ENCODE data around the gene ACOX3. TPM values are rescaled to one million over a fixed set of nuclear protein-coding genes. Genes with fewer than 3 reads are reported as not detected.
A peak's percentile ranks its signal among the peaks of the same experiment; 100 is the strongest.

Gene ACOX3
- total RNA-seq, 2 experiments from 2014 or later: 16.8 to 17.7 TPM

- H3K9me3 Mint-ChIP-seq: no peaks in the 10 kb centered on the region
- no peaks in the 10 kb centered on the region for H3K4me1 Mint-ChIP-seq
- ChIA-PET CTCF (no interaction called here), POLR2A (no interaction called here)
- DNase-seq: no peak
- no peak overlapping the region for H3K4me3 Mint-ChIP-seq
- no peaks in the 10 kb centered on the region for H3K27me3 Mint-ChIP-seq
- H3K36me3 Mint-ChIP-seq (ENCODE audit: low read depth): peaks cover 24% of the 10 kb centered on the region
- no peak overlapping the region for H3K27ac Mint-ChIP-seq
These were observed 20.6 kb upstream of the ACOX3 start for GRCh38 chr4:8461086-8461485.

- Mint-ChIP-seq H3K27ac (no peak overlapping the region), H3K36me3 (ENCODE audit: low read depth) (peaks cover 19% of the 10 kb centered on the region), H3K4me1 (no peaks in the 10 kb centered on the region), H3K9me3 (no peaks in the 10 kb centered on the region), H3K27me3 (no peaks in the 10 kb centered on the region), H3K4me3 (no peak overlapping the region)
- no peak for DNase-seq
- CTCF ChIA-PET: interaction anchor here (2.1 kb wide), 1 partner anchor 9 kb away, joined by 8 read pairs; no protein-coding TSS in a partner anchor
- POLR2A ChIA-PET: no interaction called here
These were observed 19.4 kb upstream of the ACOX3 start for GRCh38 chr4:8459867-8460445.

- Mint-ChIP-seq H3K27me3 (no peaks in the 10 kb centered on the region), H3K4me3 (no peak overlapping the region), H3K27ac (no peak overlapping the region), H3K36me3 (ENCODE audit: low read depth) (peaks cover 26% of the 10 kb centered on the region), H3K9me3 (no peaks in the 10 kb centered on the region), H3K4me1 (no peaks in the 10 kb centered on the region)
- ChIA-PET CTCF (interaction anchor here (2.1 kb wide), 1 partner anchor 11 kb away, joined by 8 read pairs; no protein-coding TSS in a partner anchor), POLR2A (interaction anchor here (1.1 kb wide), 1 partner anchor 8 kb away, joined by 3 read pairs; no protein-coding TSS in a partner anchor)
- no peak for DNase-seq
These were observed 17.2 kb upstream of the ACOX3 start for GRCh38 chr4:8457646-8458252.

GRCh38 chr4:8453957-8454356 lies 13.4 kb upstream of the ACOX3 start:
- Mint-ChIP-seq H3K4me3 (no peak overlapping the region), H3K36me3 (ENCODE audit: low read depth) (peaks cover 36% of the 10 kb centered on the region), H3K27me3 (no peaks in the 10 kb centered on the region), H3K9me3 (no peaks in the 10 kb centered on the region), H3K4me1 (peaks cover 9% of the 10 kb centered on the region), H3K27ac (no peak overlapping the region)
- CTCF ChIA-PET: no interaction called here
- POLR2A ChIA-PET: interaction anchor here (0.6 to 1.0 kb wide), 2 partner anchors 13 to 61 kb away, joined by 3 to 4 read pairs; no protein-coding TSS in a partner anchor
- no peak for DNase-seq

- Mint-ChIP-seq H3K4me1 (peaks cover 9% of the 10 kb centered on the region), H3K36me3 (ENCODE audit: low read depth) (peaks cover 30% of the 10 kb centered on the region), H3K27me3 (no peaks in the 10 kb centered on the region), H3K4me3 (no peak overlapping the region), H3K27ac (no peak overlapping the region), H3K9me3 (no peaks in the 10 kb centered on the region)
- POLR2A ChIA-PET: interaction anchor here (1.5 kb wide), 1 partner anchor 11 kb away, joined by 5 read pairs; the partner anchor contains the start of genes ACOX3 and TRMT44
- DNase-seq: no peak
- CTCF ChIA-PET: interaction anchor here (1.5 to 1.6 kb wide), 2 partner anchors 11 to 17 kb away, joined by 3 to 5 read pairs; partner anchors contain the start of genes ACOX3 and TRMT44
These were observed 11.1 kb upstream of the ACOX3 start for GRCh38 chr4:8451440-8452182.

- ChIA-PET CTCF (no interaction called here), POLR2A (no interaction called here)
- Mint-ChIP-seq H3K27ac (no peak overlapping the region), H3K4me1 (peaks cover 37% of the 10 kb centered on the region), H3K9me3 (no peaks in the 10 kb centered on the region), H3K4me3 (no peak overlapping the region), H3K36me3 (ENCODE audit: low read depth) (peaks cover 7% of the 10 kb centered on the region), H3K27me3 (no peaks in the 10 kb centered on the region)
- no peak for DNase-seq
These were observed 5.6 kb upstream of the ACOX3 start for GRCh38 chr4:8446122-8446521.

GRCh38 chr4:8443801-8444200 lies 3.3 kb upstream of the ACOX3 start:
- H3K9me3 Mint-ChIP-seq: no peaks in the 10 kb centered on the region
- no peaks in the 10 kb centered on the region for H3K27me3 Mint-ChIP-seq
- CTCF ChIA-PET: interaction anchor here (1.8 kb wide), 1 partner anchor 15 kb away, joined by 4 read pairs; no protein-coding TSS in a partner anchor

GRCh38 chr4:8442596-8443358 lies 2.3 kb upstream of the ACOX3 start:
- Mint-ChIP-seq H3K27me3 (no peaks in the 10 kb centered on the region), H3K27ac (no peak overlapping the region), H3K36me3 (ENCODE audit: low read depth) (peaks cover 14% of the 10 kb centered on the region), H3K4me1 (peaks cover 60% of the 10 kb centered on the region), H3K9me3 (no peaks in the 10 kb centered on the region), H3K4me3 (peak overlapping the region; percentile 31)
- no peak for DNase-seq
- ChIA-PET CTCF (interaction anchor here (1.8 kb wide), 1 partner anchor 14 kb away, joined by 4 read pairs; no protein-coding TSS in a partner anchor), POLR2A (no interaction called here)

More at GRCh38 chr4:8443801-8444200, 3.3 kb upstream of the ACOX3 start:
- peaks cover 53% of the 10 kb centered on the region for H3K4me1 Mint-ChIP-seq
- no peak overlapping the region for H3K27ac Mint-ChIP-seq
- no peak overlapping the region for H3K4me3 Mint-ChIP-seq
- DNase-seq: no peak
- peaks cover 13% of the 10 kb centered on the region for H3K36me3 Mint-ChIP-seq (ENCODE audit: low read depth)
- POLR2A ChIA-PET: no interaction called here

- CTCF ChIA-PET: interaction anchor here (1.4 kb wide), 1 partner anchor 10 kb away, joined by 5 read pairs; no protein-coding TSS in a partner anchor
- peaks cover 22% of the 10 kb centered on the region for H3K36me3 Mint-ChIP-seq (ENCODE audit: low read depth)
- H3K4me3 Mint-ChIP-seq: peak overlapping the region; percentile 99
- peaks cover 68% of the 10 kb centered on the region for H3K4me1 Mint-ChIP-seq
- POLR2A ChIA-PET: interaction anchor here (0.6 to 3.7 kb wide), 5 partner anchors 8 to 33 kb away, joined by 3 to 43 read pairs (median 4); no protein-coding TSS in a partner anchor
- no peaks in the 10 kb centered on the region for H3K9me3 Mint-ChIP-seq
- H3K27me3 Mint-ChIP-seq: no peaks in the 10 kb centered on the region
- peak overlapping the region; percentile 64 for H3K27ac Mint-ChIP-seq
- DNase-seq: no peak
These were observed 1.1 kb upstream of the ACOX3 start for GRCh38 chr4:8441499-8442091.

GRCh38 chr4:8439914-8440491 lies 520 bp downstream of the ACOX3 start:
- H3K4me3 Mint-ChIP-seq: peak overlapping the region; percentile 99
- H3K36me3 Mint-ChIP-seq (ENCODE audit: low read depth): peaks cover 24% of the 10 kb centered on the region
- peaks cover 76% of the 10 kb centered on the region for H3K4me1 Mint-ChIP-seq
- POLR2A ChIA-PET: interaction anchor here (1.0 to 3.7 kb wide), 8 partner anchors 9 to 470 kb away, joined by 3 to 43 read pairs (median 4); partner anchors contain the start of gene SH3TC1
- H3K9me3 Mint-ChIP-seq: no peaks in the 10 kb centered on the region
- H3K27me3 Mint-ChIP-seq: no peaks in the 10 kb centered on the region
- CTCF ChIA-PET: interaction anchor here (0.6 to 3.3 kb wide), 4 partner anchors 11 to 571 kb away, joined by 3 to 27 read pairs (median 4); no protein-coding TSS in a partner anchor
- H3K27ac Mint-ChIP-seq: peak overlapping the region; percentile 99
- no peak for DNase-seq

GRCh38 chr4:8439168-8439567 lies 1.4 kb downstream of the ACOX3 start:
- CTCF ChIA-PET: interaction anchor here (3.3 kb wide), 1 partner anchor 11 kb away, joined by 27 read pairs; no protein-coding TSS in a partner anchor
- no peak overlapping the region for H3K27ac Mint-ChIP-seq
- H3K9me3 Mint-ChIP-seq: no peaks in the 10 kb centered on the region
- H3K4me3 Mint-ChIP-seq: peak overlapping the region; percentile 99
- no peak for DNase-seq
- peaks cover 81% of the 10 kb centered on the region for H3K4me1 Mint-ChIP-seq
- peaks cover 27% of the 10 kb centered on the region for H3K36me3 Mint-ChIP-seq (ENCODE audit: low read depth)
- POLR2A ChIA-PET: interaction anchor here (3.7 kb wide), 1 partner anchor 12 kb away, joined by 43 read pairs; no protein-coding TSS in a partner anchor
- H3K27me3 Mint-ChIP-seq: no peaks in the 10 kb centered on the region
